OCI-LY1 (cell line): ENCODE measurements around the gene PANK3.

Experiments used
- H2AFZ ChIP-seq: fragments of 200-600 bp; sonication (generic), shearing (Covaris generic); 2 replicates; pipeline ENCODE4 v1.6.0; 2014; ENCODE audit warnings: antibody characterized with exemption, mild to moderate bottlenecking, low read length
- H3F3A ChIP-seq: fragments of 200-600 bp; sonication (generic), shearing (Covaris generic); 2 replicates; pipeline ENCODE4 v1.6.0; 2014; ENCODE audit warnings: mild to moderate bottlenecking, antibody characterized with exemption, low read length, moderate library complexity; ENCODE audit not compliant: insufficient read depth
- H3K27ac ChIP-seq: fragments of 200-600 bp; sonication (generic); 2 replicates; pipeline ENCODE4 v1.5.1; 2014; ENCODE audit warnings: low read length, mixed run types, mild to moderate bottlenecking, low read depth; ENCODE audit not compliant: poor library complexity, severe bottlenecking
- H3K27me3 ChIP-seq: fragments of 200-600 bp; sonication (generic); 2 replicates; pipeline ENCODE4 v1.6.0; 2014; ENCODE audit warnings: antibody characterized with exemption, mild to moderate bottlenecking, low read length, moderate library complexity; ENCODE audit not compliant: insufficient read depth
- H3K36me3 ChIP-seq: fragments of 200-600 bp; sonication (generic); 2 replicates; pipeline ENCODE4 v1.6.1; 2014; ENCODE audit warnings: mild to moderate bottlenecking, antibody characterized with exemption, low read length, moderate library complexity, mixed read lengths; ENCODE audit not compliant: insufficient read depth
- H3K4me1 ChIP-seq: fragments of 200-600 bp; sonication (generic); 2 replicates; pipeline ENCODE4 v1.5.1; 2014; ENCODE audit warnings: mild to moderate bottlenecking, low read length, moderate library complexity; ENCODE audit not compliant: insufficient read depth, severe bottlenecking
- H3K4me2 ChIP-seq: fragments of 200-600 bp; sonication (generic), shearing (Covaris generic); 2 replicates; pipeline ENCODE4 v1.6.1; 2014; ENCODE audit warnings: low read length
- H3K4me3 ChIP-seq: fragments of 200-600 bp; sonication (generic); 2 replicates; pipeline ENCODE4 v1.5.1; 2014; ENCODE audit warnings: low read length, low read depth, mild to moderate bottlenecking, mixed read lengths; ENCODE audit not compliant: poor library complexity, severe bottlenecking
- H3K79me2 ChIP-seq: fragments of 200-600 bp; shearing (Covaris generic); 2 replicates; pipeline ENCODE4 v1.6.1; 2016; ENCODE audit warnings: mixed run types, low read length, mixed read lengths; ENCODE audit not compliant: insufficient read depth
- H3K9ac ChIP-seq: fragments of 200-600 bp; sonication (generic), shearing (Covaris generic); 2 replicates; pipeline ENCODE4 v1.6.1; 2014; ENCODE audit warnings: mild to moderate bottlenecking, low read length, mixed read lengths
- H3K9me2 ChIP-seq: fragments of 200-600 bp; sonication (generic), shearing (Covaris generic); 2 replicates; pipeline ENCODE4 v1.6.1; 2014; ENCODE audit warnings: low read depth, mild to moderate bottlenecking, low read length, mixed read lengths
- H3K9me3 ChIP-seq: fragments of 200-600 bp; shearing (Covaris generic); 2 replicates; pipeline ENCODE4 v1.6.1; 2014; ENCODE audit warnings: low read length, mixed read lengths
- H4K20me1 ChIP-seq: fragments of 200-600 bp; sonication (generic), shearing (Covaris generic); 2 replicates; pipeline ENCODE4 v1.6.0; 2016; ENCODE audit warnings: mild to moderate bottlenecking, low read length; ENCODE audit not compliant: insufficient read depth
- CTCF ChIP-seq: fragments of 200-600 bp; sonication (generic), shearing (Covaris generic); IDR thresholded peaks from 2 replicates; pipeline ENCODE4 v1.5.1; 2017; ENCODE audit warnings: mild to moderate bottlenecking, antibody characterized with exemption, low read length, moderate library complexity, mixed read lengths
- EZH2 ChIP-seq: fragments of 200-600 bp; sonication (generic), shearing (Covaris generic); IDR thresholded peaks from 2 replicates; pipeline ENCODE4 v1.8.0; 2017; ENCODE audit warnings: borderline replicate concordance, mixed run types, mild to moderate bottlenecking, antibody characterized with exemption, low read length, moderate library complexity, mixed read lengths

Gene PANK3

DNA sequence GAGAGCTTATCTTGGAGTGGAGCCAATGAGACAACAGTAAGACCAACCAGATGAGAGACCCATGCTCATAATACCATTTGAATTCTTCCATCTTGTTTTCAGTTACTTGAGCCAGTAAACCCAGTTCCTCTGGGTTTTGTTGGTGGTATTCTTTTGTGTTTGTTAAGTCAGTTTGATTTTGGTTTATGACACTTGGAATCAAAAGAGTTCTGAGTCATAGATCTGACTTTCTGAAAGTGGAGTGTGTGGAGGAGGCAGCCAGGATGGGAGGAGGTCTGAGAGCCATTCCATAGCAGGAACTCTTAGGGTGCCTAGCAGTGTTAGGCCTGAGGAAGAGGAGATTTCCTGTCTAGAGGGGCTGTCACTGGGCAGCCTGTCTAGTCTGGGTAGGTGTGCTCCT is 24.6 kb upstream of the PANK3 start:
- no peaks in the 10 kb centered on the region for H3K79me2 ChIP-seq
- no peak overlapping the region for H3K4me2 ChIP-seq
- H3K4me1 ChIP-seq = no peaks in the 10 kb centered on the region
- no peak overlapping the region for H2AFZ ChIP-seq
- no peaks in the 10 kb centered on the region for H3K36me3 ChIP-seq
- no peak for TF ChIP-seq EZH2
- TF ChIP-seq CTCF = no peak
- H3K4me3 ChIP-seq = no peak overlapping the region
- no peaks in the 10 kb centered on the region for H3K27me3 ChIP-seq
- no peak overlapping the region for H3K9ac ChIP-seq
- H3K9me2 ChIP-seq = no peaks in the 10 kb centered on the region
- no peak overlapping the region for H3K27ac ChIP-seq
- no peaks in the 10 kb centered on the region for H3K9me3 ChIP-seq
- H3F3A ChIP-seq = no peaks in the 10 kb centered on the region
- no peaks in the 10 kb centered on the region for H4K20me1 ChIP-seq

DNA sequence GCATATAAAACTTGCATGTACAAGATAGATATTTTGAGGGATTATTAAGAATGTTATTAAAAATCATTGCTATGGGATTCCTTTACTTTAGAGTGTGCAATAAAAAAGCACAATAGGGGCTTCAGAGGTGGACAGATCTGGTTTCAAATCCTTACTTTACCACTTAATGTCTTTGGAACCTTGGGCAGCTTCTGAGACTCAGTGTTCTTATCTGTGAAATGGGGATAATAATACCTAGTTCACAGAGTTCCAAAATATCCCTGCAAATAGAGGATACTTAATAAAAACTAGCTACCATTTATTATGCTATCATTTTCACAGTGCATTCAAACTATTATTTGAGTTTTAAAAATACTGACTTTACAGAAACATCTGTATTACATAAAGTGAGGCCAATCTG is 23.3 kb upstream of the PANK3 start:
- Histone ChIP-seq H3K27ac (no peak overlapping the region), H3K4me3 (no peak overlapping the region), H3F3A (no peaks in the 10 kb centered on the region), H3K36me3 (no peaks in the 10 kb centered on the region), H3K9me2 (no peaks in the 10 kb centered on the region), H3K27me3 (no peaks in the 10 kb centered on the region), H3K79me2 (no peaks in the 10 kb centered on the region), H3K9ac (no peak overlapping the region), H3K9me3 (no peaks in the 10 kb centered on the region), H3K4me1 (no peaks in the 10 kb centered on the region), H3K4me2 (no peak overlapping the region), H2AFZ (no peak overlapping the region), H4K20me1 (no peaks in the 10 kb centered on the region)
- no peak for TF ChIP-seq CTCF
- TF ChIP-seq EZH2 = no peak

DNA sequence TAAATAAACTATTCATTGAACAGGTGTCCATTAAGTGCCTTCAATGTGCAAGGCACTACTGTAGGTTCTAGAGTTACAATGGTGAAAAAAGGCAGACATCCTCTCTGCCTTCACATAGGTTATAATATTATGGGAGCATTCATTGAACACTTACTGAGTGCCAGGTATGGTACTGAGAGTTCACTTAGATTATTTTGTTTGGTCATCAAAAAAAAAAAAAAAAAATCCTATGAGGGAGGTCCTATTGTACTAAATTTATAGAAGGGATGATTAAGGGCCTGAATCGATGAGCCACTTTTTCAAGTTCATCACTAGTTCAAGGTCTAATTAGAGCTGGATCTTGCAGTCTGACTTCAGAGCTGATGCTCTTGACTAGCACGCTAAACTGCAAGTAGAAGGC is 22.8 kb upstream of the PANK3 start:
- Histone ChIP-seq H3K27me3 (no peaks in the 10 kb centered on the region), H3K79me2 (no peaks in the 10 kb centered on the region), H3F3A (no peaks in the 10 kb centered on the region), H4K20me1 (no peaks in the 10 kb centered on the region), H3K4me2 (no peak overlapping the region), H3K27ac (no peak overlapping the region), H2AFZ (no peak overlapping the region), H3K9me2 (no peaks in the 10 kb centered on the region), H3K4me1 (no peaks in the 10 kb centered on the region), H3K4me3 (no peak overlapping the region), H3K9me3 (no peaks in the 10 kb centered on the region), H3K9ac (no peak overlapping the region), H3K36me3 (no peaks in the 10 kb centered on the region)
- TF ChIP-seq CTCF (no peak), EZH2 (no peak)
